ENCODE results near the gene LRBA. TPM values are rescaled to one million over a fixed set of nuclear protein-coding genes. Genes with fewer than 3 reads are reported as not detected.
"Not testable (repeated sequence)": the region's sequence is repeated elsewhere in the genome, so short reads cannot be mapped to it uniquely, and the experiment has no call there.

Gene LRBA
- total and polyA plus RNA-seq, 9 donors: 20.7 to 30.5 (median 27.7) TPM

DNA sequence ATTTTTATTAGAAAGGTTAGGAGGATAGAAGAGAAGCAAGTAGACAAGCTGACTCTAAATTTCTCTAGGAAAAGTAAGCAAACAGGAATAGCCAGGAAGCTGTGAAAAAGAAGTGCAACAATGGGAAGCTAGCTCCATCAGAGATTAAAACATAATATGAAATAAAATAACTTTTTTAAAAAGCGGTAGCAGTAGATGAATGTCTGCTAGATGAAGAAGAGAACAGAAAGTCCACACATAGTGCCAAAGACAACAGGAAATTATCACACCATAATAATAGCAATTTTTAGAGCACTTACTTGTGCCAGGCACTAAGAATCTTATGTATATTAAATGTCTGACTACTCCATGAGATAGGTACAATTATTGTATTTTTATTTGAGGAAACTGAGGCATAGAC lies 53.5 kb downstream of the LRBA start:
- Histone ChIP-seq H3K36me3 (ENCODE audit: control insufficient read depth, insufficient read depth, low read length) (no peaks in the 10 kb centered on the region), H3K9me3 (replicated peaks; ENCODE audit: control insufficient read depth, low read depth, low read length) (peaks cover 13% of the 10 kb centered on the region), H3K27me3 (ENCODE audit: control insufficient read depth, insufficient read depth, low read length) (no peaks in the 10 kb centered on the region), H3K27ac (ENCODE audit: low read length) (no peak overlapping the region), H3K4me3 (ENCODE audit: low read length) (no peak overlapping the region), H3K4me1 (ENCODE audit: control insufficient read depth, insufficient read depth, low read length) (no peaks in the 10 kb centered on the region)
- WGBS (ENCODE audit: insufficient coverage): no CpG with 5 or more reads among the region's 1 CpG
- no peak for DNase-seq

DNA sequence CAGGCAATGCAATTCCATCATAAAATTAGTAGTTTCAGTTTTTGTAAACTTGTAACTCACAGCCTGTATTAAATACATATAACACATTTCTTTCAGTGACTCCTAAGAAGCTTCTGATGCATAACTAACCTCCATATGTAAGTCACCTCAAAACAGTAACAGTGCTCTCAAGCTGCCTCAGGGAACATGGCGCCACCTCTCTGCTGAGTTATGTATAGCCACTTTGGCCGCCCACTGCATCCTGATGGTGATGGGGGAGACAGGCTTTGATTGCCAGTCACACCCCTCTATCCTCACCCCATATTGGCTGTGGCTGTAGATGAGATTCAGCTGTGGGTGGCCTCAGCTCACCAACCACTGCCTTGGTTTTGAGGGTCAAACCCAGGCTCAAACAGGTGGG lies 54.3 kb downstream of the LRBA start:
- DNase-seq: no peak
- H3K4me1 ChIP-seq (ENCODE audit: control insufficient read depth, insufficient read depth, low read length): no peaks in the 10 kb centered on the region
- no peak overlapping the region for H3K4me3 ChIP-seq (ENCODE audit: low read length)
- H3K27ac ChIP-seq (ENCODE audit: low read length): no peak overlapping the region
- no peaks in the 10 kb centered on the region for H3K27me3 ChIP-seq (ENCODE audit: control insufficient read depth, insufficient read depth, low read length)
- WGBS (ENCODE audit: insufficient coverage): no CpG with 5 or more reads among the region's 2 CpGs
- peaks cover 13% of the 10 kb centered on the region for H3K9me3 ChIP-seq (replicated peaks; ENCODE audit: control insufficient read depth, low read depth, low read length)
- H3K36me3 ChIP-seq (ENCODE audit: control insufficient read depth, insufficient read depth, low read length): no peaks in the 10 kb centered on the region

DNA sequence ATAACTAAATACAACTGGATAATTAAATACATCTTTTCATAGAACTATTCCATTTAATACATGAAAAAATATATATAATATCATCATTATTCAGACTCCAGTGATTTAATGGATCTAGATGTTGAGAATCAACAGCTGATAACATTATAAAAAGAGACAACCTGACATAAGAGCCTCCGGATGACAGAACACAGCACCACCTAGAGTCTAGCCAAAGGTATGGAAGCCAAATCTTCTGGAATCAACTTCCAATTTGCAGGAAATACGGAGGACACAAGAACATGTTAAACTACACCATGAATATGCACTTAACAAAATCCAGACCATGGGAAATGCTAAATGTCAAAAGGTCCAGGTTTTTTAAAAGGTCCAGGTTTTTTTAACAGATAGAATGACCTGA lies 55.0 kb downstream of the LRBA start:
- no peak overlapping the region for H3K4me3 ChIP-seq (ENCODE audit: low read length)
- H3K9me3 ChIP-seq (replicated peaks; ENCODE audit: control insufficient read depth, low read depth, low read length): peaks cover 13% of the 10 kb centered on the region
- no peaks in the 10 kb centered on the region for H3K36me3 ChIP-seq (ENCODE audit: control insufficient read depth, insufficient read depth, low read length)
- H3K27me3 ChIP-seq (ENCODE audit: control insufficient read depth, insufficient read depth, low read length): no peaks in the 10 kb centered on the region
- no CpG with 5 or more reads among the region's 2 CpGs for WGBS (ENCODE audit: insufficient coverage)
- no peak overlapping the region for H3K27ac ChIP-seq (ENCODE audit: low read length)
- no peak for DNase-seq
- no peaks in the 10 kb centered on the region for H3K4me1 ChIP-seq (ENCODE audit: control insufficient read depth, insufficient read depth, low read length)

DNA sequence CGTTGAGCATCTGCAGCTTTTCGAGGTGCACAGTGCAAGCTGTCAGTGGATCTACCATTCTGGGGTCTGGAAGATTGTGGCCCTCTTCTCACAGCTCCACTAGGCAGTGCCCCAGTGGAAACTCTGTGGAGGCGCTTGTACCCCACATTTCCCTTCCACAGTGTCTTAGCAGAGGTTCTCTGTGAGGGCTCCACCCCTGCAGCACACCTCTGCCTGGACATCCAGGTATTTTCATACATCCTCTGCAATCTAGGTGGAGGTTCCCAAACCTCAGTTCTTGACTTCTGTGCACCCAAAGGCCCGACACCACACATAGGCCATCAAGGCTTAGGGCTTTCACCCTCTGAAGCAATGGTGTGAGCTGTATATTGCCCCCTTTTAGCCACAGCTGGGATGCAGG lies 57.1 kb downstream of the LRBA start:
- DNase-seq; H3K27me3 ChIP-seq (ENCODE audit: control insufficient read depth, insufficient read depth, low read length); H3K4me1 ChIP-seq (ENCODE audit: control insufficient read depth, insufficient read depth, low read length); H3K36me3 ChIP-seq (ENCODE audit: control insufficient read depth, insufficient read depth, low read length); H3K27ac ChIP-seq (ENCODE audit: low read length); H3K4me3 ChIP-seq (ENCODE audit: low read length): not testable (repeated sequence)
- H3K9me3 ChIP-seq (replicated peaks; ENCODE audit: control insufficient read depth, low read depth, low read length): peaks cover 13% of the 10 kb centered on the region
- WGBS (ENCODE audit: insufficient coverage): 100% methylated on average over 2 of the region's 4 CpGs

DNA sequence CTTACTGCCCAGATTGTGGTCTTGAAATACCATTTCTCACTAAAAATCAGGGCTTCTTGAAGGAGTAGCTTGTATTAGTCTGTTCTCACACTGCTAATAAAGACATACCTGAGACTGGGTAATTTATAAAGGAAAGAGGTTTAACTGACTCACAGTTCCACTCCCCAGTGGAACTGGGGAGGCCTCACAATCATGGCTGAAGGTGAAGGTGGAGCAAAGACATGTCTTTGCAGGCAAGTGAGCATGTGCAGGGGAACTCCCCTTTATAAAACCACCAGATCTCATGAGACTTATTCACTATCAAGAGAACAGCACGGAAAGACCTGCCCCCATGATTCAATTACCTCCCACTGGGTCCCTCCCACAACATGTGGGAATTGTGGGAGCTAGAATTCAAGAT lies 58.0 kb downstream of the LRBA start:
- H3K4me3 ChIP-seq (ENCODE audit: low read length); H3K4me1 ChIP-seq (ENCODE audit: control insufficient read depth, insufficient read depth, low read length); H3K36me3 ChIP-seq (ENCODE audit: control insufficient read depth, insufficient read depth, low read length); DNase-seq; H3K27ac ChIP-seq (ENCODE audit: low read length); H3K27me3 ChIP-seq (ENCODE audit: control insufficient read depth, insufficient read depth, low read length): not testable (repeated sequence)
- H3K9me3 ChIP-seq (replicated peaks; ENCODE audit: control insufficient read depth, low read depth, low read length): peaks cover 13% of the 10 kb centered on the region
- WGBS (ENCODE audit: insufficient coverage): no CpG with 5 or more reads among the region's 1 CpG

DNA sequence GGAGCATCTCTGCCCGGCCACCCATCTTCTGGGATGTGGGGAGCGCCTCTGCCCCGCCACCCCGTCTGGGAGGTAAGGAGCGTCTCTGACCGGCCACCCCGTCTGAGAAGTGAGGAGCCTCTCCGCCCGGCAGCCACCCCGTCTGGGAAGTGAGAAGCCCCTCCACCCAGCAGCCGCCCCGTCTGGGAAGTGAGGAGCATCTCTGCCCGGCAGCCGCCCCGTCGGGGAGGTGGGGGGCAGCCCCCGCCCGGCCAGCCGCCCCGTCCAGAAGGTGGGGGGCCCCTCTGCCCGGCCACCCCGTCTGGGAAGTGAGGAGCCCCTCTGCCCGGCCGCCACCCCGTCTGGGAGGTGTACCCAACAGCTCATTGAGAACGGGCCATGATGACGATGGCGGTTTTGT lies 61.2 kb downstream of the LRBA start:
- DNase-seq; H3K4me3 ChIP-seq (ENCODE audit: low read length); H3K36me3 ChIP-seq (ENCODE audit: control insufficient read depth, insufficient read depth, low read length); H3K27me3 ChIP-seq (ENCODE audit: control insufficient read depth, insufficient read depth, low read length); H3K4me1 ChIP-seq (ENCODE audit: control insufficient read depth, insufficient read depth, low read length); H3K27ac ChIP-seq (ENCODE audit: low read length): not testable (repeated sequence)
- H3K9me3 ChIP-seq (replicated peaks; ENCODE audit: control insufficient read depth, low read depth, low read length): peaks cover 13% of the 10 kb centered on the region
- 100% methylated on average over 4 of the region's 28 CpGs for WGBS (ENCODE audit: insufficient coverage)

DNA sequence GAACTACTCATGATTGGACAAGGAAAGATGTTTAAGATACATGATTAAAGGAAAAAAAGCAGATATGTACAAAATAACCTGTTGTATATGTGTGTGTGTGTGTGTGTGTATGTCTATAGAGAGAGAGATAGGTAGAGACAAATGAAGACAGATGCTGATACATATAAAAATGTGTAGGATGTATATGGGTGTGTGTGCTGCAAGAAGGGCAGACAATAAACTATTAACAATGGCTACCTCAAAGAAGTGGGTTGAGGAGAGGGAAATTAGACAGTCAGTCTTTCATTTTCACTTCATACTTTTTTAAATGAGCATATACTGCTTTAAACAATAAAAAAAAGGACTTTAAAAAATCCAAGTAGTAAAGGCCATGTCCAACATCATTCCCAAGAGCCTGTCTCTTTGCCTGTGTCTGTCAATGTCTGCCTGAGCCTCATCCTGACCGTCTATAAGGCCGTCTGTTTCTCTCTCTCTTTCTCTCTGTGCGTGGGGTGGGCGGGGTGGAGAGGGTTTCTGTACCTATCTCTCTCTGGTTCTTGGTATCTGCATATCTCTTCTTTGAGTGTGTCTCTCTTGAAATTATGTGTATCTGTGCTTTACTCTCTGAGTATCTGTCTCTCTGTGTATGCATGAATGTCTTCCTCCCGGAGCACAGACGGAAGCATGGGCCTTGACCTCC lies 62.8 kb downstream of the LRBA start:
- Histone ChIP-seq H3K27me3 (ENCODE audit: control insufficient read depth, insufficient read depth, low read length) (no peaks in the 10 kb centered on the region), H3K27ac (ENCODE audit: low read length) (no peak overlapping the region), H3K4me1 (ENCODE audit: control insufficient read depth, insufficient read depth, low read length) (no peaks in the 10 kb centered on the region), H3K4me3 (ENCODE audit: low read length) (no peak overlapping the region), H3K36me3 (ENCODE audit: control insufficient read depth, insufficient read depth, low read length) (no peaks in the 10 kb centered on the region), H3K9me3 (replicated peaks; ENCODE audit: control insufficient read depth, low read depth, low read length) (peaks cover 1% of the 10 kb centered on the region)
- no peak for DNase-seq
- WGBS (ENCODE audit: insufficient coverage): 83% methylated on average over 1 of the region's 6 CpGs

DNA sequence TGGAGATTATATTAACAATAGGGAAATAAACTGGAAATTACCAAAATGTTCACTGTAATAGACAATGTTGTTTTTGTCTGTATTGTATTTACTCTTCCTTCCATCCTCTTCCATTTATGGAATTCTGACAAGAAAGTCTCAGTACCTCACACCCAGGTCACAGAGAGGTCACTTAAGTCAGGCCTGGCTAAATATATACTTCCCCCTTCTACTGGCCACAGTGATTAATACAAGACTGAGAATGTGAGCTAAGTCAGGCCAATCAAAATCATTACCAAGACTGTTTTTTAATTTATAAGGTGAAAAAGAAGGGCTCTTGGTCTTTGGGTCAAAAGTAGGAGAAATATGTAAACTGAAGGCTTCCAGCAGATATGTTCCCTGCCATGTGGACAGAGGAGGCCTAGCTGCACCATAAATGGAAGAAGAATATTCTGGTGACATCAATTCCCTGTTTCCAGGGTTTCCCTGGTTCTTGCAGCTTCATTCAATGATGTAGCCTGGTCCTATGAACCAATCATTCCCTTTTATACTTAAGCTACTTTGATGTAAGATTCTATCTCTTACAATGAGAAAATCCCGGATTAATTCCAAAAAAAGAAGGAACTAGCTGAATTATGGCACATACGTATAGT lies 64.3 kb downstream of the LRBA start:
- no peak overlapping the region for H3K27ac ChIP-seq (ENCODE audit: low read length)
- peak; percentile 23 for DNase-seq
- no peak overlapping the region for H3K4me3 ChIP-seq (ENCODE audit: low read length)
- H3K9me3 ChIP-seq (replicated peaks; ENCODE audit: control insufficient read depth, low read depth, low read length): no peaks in the 10 kb centered on the region
- no CpG with 5 or more reads among the region's 2 CpGs for WGBS (ENCODE audit: insufficient coverage)
- no peaks in the 10 kb centered on the region for H3K27me3 ChIP-seq (ENCODE audit: control insufficient read depth, insufficient read depth, low read length)
- H3K36me3 ChIP-seq (ENCODE audit: control insufficient read depth, insufficient read depth, low read length): no peaks in the 10 kb centered on the region
- no peaks in the 10 kb centered on the region for H3K4me1 ChIP-seq (ENCODE audit: control insufficient read depth, insufficient read depth, low read length)

DNA sequence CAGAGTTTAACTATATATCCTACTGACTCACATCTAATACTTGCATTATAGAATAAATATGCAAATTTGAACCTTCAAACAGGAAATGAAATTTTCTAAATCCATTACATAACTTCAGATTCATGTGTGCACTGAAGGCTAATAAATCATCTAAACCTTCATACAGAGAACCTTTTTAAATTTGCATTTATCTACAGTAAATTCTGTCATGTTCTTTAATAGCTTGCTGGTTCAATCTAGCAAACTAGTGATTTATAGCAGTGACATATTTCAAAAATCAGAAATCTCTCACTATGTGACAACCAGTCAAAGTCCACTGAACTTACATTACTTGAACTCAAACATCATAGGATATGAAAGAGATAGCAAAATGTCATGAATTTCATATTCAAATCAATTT lies 65.1 kb downstream of the LRBA start:
- H3K36me3 ChIP-seq (ENCODE audit: control insufficient read depth, insufficient read depth, low read length): no peaks in the 10 kb centered on the region
- no peaks in the 10 kb centered on the region for H3K27me3 ChIP-seq (ENCODE audit: control insufficient read depth, insufficient read depth, low read length)
- DNase-seq: no peak
- H3K9me3 ChIP-seq (replicated peaks; ENCODE audit: control insufficient read depth, low read depth, low read length): no peaks in the 10 kb centered on the region
- no peaks in the 10 kb centered on the region for H3K4me1 ChIP-seq (ENCODE audit: control insufficient read depth, insufficient read depth, low read length)
- H3K27ac ChIP-seq (ENCODE audit: low read length): no peak overlapping the region
- H3K4me3 ChIP-seq (ENCODE audit: low read length): no peak overlapping the region

DNA sequence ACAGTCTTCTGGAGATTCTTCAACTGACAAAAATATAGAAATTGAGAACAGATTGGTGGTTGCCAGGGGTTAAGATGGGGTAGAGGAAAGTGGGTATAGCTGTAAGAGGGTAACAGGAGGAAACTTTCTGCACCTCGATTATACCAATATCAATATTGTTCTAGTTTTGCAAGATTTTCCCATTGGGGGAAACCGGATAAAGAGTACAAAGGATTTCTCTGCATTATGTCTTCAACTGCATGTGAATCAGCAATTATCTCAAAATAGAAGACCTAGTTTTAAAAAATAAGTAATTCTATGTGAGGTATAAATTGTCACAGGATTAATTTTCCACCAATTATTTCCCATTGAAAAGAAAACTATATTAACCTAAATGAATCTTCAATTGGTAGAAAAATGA lies 65.7 kb downstream of the LRBA start:
- Histone ChIP-seq H3K4me3 (ENCODE audit: low read length) (no peak overlapping the region), H3K27me3 (ENCODE audit: control insufficient read depth, insufficient read depth, low read length) (no peaks in the 10 kb centered on the region), H3K36me3 (ENCODE audit: control insufficient read depth, insufficient read depth, low read length) (no peaks in the 10 kb centered on the region), H3K9me3 (replicated peaks; ENCODE audit: control insufficient read depth, low read depth, low read length) (no peaks in the 10 kb centered on the region), H3K4me1 (ENCODE audit: control insufficient read depth, insufficient read depth, low read length) (no peaks in the 10 kb centered on the region), H3K27ac (ENCODE audit: low read length) (no peak overlapping the region)
- no peak for DNase-seq
- WGBS (ENCODE audit: insufficient coverage): no CpG with 5 or more reads among the region's 2 CpGs

DNA sequence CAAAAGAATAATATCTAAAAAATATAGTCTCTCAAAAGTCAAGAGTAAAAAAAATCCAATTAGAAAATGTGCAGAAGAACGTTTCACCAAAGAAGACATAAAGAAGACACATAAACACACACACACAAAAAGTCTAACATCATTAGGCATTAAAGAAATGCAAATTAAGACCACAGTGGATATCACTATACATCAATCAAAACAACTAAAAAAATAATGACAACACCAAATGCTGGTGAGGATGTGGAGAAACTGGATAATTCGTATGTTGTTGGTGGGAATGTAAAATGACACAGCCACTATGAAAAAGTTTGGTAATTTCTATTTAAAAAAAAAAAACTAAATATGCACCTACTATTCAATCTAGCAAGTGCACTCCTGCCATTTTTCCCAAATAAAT lies 66.4 kb downstream of the LRBA start:
- no peak for DNase-seq
- WGBS (ENCODE audit: insufficient coverage): no CpG with 5 or more reads among the region's 2 CpGs
- Histone ChIP-seq H3K27me3 (ENCODE audit: control insufficient read depth, insufficient read depth, low read length) (no peaks in the 10 kb centered on the region), H3K27ac (ENCODE audit: low read length) (no peak overlapping the region), H3K36me3 (ENCODE audit: control insufficient read depth, insufficient read depth, low read length) (no peaks in the 10 kb centered on the region), H3K9me3 (replicated peaks; ENCODE audit: control insufficient read depth, low read depth, low read length) (no peaks in the 10 kb centered on the region), H3K4me1 (ENCODE audit: control insufficient read depth, insufficient read depth, low read length) (no peaks in the 10 kb centered on the region), H3K4me3 (ENCODE audit: low read length) (no peak overlapping the region)

Data from muscle of leg (tissue), 11 donors.